ENCODE results near the gene SPTBN4. TPM values are rescaled to one million over a fixed set of nuclear protein-coding genes. Genes with fewer than 3 reads are reported as not detected.
A peak's percentile ranks its signal among the peaks of the same experiment; 100 is the strongest.

SPTBN4 gene
- total and polyA plus RNA-seq, 10 donors, result 0.30 to 2.3 (median 0.66) TPM

DNA sequence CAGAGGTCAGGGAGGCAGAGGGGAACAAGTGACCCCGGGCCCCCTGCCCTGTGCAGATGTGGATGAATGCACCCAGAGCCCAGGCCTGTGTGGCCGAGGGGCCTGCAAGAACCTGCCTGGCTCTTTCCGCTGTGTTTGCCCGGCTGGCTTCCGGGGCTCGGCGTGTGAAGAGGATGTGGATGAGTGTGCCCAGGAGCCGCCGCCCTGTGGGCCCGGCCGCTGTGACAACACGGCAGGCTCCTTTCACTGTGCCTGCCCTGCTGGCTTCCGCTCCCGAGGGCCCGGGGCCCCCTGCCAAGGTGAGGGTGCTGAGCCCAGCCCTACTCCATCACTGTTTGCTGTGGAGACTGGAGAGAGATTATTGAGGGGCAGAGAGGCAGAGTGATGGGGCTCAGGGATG lies 144.3 kb downstream of the SPTBN4 start:
- H3K4me3 ChIP-seq, result peak overlapping the region in 1 of 8 donors; percentile 73
- WGBS, 5 donors, result 78 to 88% (median 80%) methylated on average over 7 to 15 of the region's 15 CpGs

GRCh38 chr19:40611900-40612698 lies 145.3 kb downstream of the SPTBN4 start:
- peak overlapping the region in 3 of 8 donors; percentile 90 to 93 (median 91) for H3K27ac ChIP-seq
- intact Hi-C loops (cut with DNase I; ENCODE audit: low total_unique reads), result no loop called here
- DNase-seq, result peak; percentile 81
- H3K9me3 ChIP-seq, result no peaks in the 10 kb centered on the region
- no peak for TF ChIP-seq POLR2A (IDR thresholded peaks at IDR 0.05)
- TF ChIP-seq POLR2AphosphoS5 (IDR thresholded peaks at IDR 0.05), result peak in 1 of 3 donors; percentile 38
- TF ChIP-seq CTCF (IDR thresholded peaks at IDR 0.05 in 8 of 11, conservative IDR thresholded peaks at IDR 0.05 in 3 of 11), result no peak
- 88 to 96% (median 94%) methylated on average over 4 to 10 of the region's 10 CpGs for WGBS, 5 donors
- H3K36me3 ChIP-seq, result peaks cover 0 to 2% (median 0%) of the 10 kb centered on the region in 6 donors
- no peak overlapping the region for H3K4me3 ChIP-seq
- H3K27me3 ChIP-seq (replicated peaks in 1 of 7), result peaks cover 0 to 57% (median 8%) of the 10 kb centered on the region in 7 donors
- peaks cover 13 to 76% (median 45%) of the 10 kb centered on the region in 6 donors for H3K4me1 ChIP-seq

More for the DNA sequence above, 144.3 kb downstream of the SPTBN4 start:
- no peaks in the 10 kb centered on the region for H3K36me3 ChIP-seq
- TF ChIP-seq POLR2A (IDR thresholded peaks at IDR 0.05), result no peak
- peak in 1 of 3 donors; percentile 20 for TF ChIP-seq POLR2AphosphoS5 (IDR thresholded peaks at IDR 0.05)
- H3K9me3 ChIP-seq, result no peaks in the 10 kb centered on the region
- H3K27me3 ChIP-seq (replicated peaks in 1 of 7), result peaks cover 0 to 68% (median 8%) of the 10 kb centered on the region in 7 donors
- H3K27ac ChIP-seq, result peak overlapping the region in 6 of 8 donors; percentile 82 to 93 (median 90)
- intact Hi-C loops (cut with DNase I; ENCODE audit: low total_unique reads), result no loop called here
- peaks cover 15 to 85% (median 52%) of the 10 kb centered on the region in 6 donors for H3K4me1 ChIP-seq
- peak; percentile 80 for DNase-seq

GRCh38 chr19:40612831-40613689 lies 146.3 kb downstream of the SPTBN4 start:
- peak overlapping the region; percentile 61 to 93 (median 77) for H3K27ac ChIP-seq
- peak; percentile 88 for DNase-seq
- peak in 1 of 3 donors; percentile 23 for TF ChIP-seq POLR2AphosphoS5 (IDR thresholded peaks at IDR 0.05)
- no peak for TF ChIP-seq CTCF (IDR thresholded peaks at IDR 0.05 in 8 of 11, conservative IDR thresholded peaks at IDR 0.05 in 3 of 11)
- peak overlapping the region; percentile 37 to 82 (median 52) for H3K4me3 ChIP-seq
- 25 to 30% (median 27%) methylated on average over 43 to 50 of the region's 50 CpGs for WGBS, 5 donors
- H3K9me3 ChIP-seq, result no peaks in the 10 kb centered on the region
- peaks cover 13 to 69% (median 45%) of the 10 kb centered on the region in 6 donors for H3K4me1 ChIP-seq
- intact Hi-C loops (cut with DNase I; ENCODE audit: low total_unique reads), result no loop called here
- peaks cover 0 to 48% (median 8%) of the 10 kb centered on the region in 7 donors for H3K27me3 ChIP-seq (replicated peaks in 1 of 7)
- H3K36me3 ChIP-seq, result peaks cover 0 to 6% (median 0%) of the 10 kb centered on the region in 6 donors
